ENCODE results near the gene ONECUT3.

ONECUT3 gene

GRCh38 chr19:1830568-1830967, 77.3 kb downstream of the ONECUT3 start:
- DNase-seq: no peak
